Fibroblast of the aortic adventitia (primary cell): Measurements from ENCODE around the gene PEPD. TPM values are rescaled to one million over a fixed set of nuclear protein-coding genes. Genes with fewer than 3 reads are reported as not detected.

Experiments used
- DNase-seq: peaks from one replicate; pipeline ENCODE4 v3.0.0-alpha.2; 2010; ENCODE audit warnings: low read depth
- H3K4me3 ChIP-seq: 2 replicates; pipeline ENCODE4 v1.5.1; 2011; ENCODE audit warnings: low read depth, mild to moderate bottlenecking, control low read depth, low read length, moderate library complexity
- CTCF ChIP-seq: IDR thresholded peaks from 2 replicates; pipeline ENCODE4 v1.5.1; 2011; ENCODE audit warnings: mild to moderate bottlenecking, low read length, control low read depth, inconsistent platforms; ENCODE audit not compliant: insufficient read depth
- total RNA-seq: library from RNA; depleted of rRNA; stranded (reverse); fragments of >200 nt; gene quantifications from 2 replicates; pipeline ENCODE4 v1.2.3, GENCODE V29; 2012; ENCODE audit warnings: low replicate concordance

Gene PEPD
- total RNA-seq, 1 donor = 65.0 TPM

- H3K4me3 ChIP-seq = no peak overlapping the region
- DNase-seq = no peak
- TF ChIP-seq CTCF = no peak
Observed at GRCh38 chr19:33419788-33420130, 101.8 kb downstream of the PEPD start.

- DNase-seq = no peak
- no peak overlapping the region for H3K4me3 ChIP-seq
- TF ChIP-seq CTCF = no peak
Observed at GRCh38 chr19:33418871-33419787, 102.5 kb downstream of the PEPD start.

- no peak for DNase-seq
- no peak for TF ChIP-seq CTCF
Observed at GRCh38 chr19:33418461-33418860, 103.1 kb downstream of the PEPD start.

GRCh38 chr19:33417751-33418150 is 103.8 kb downstream of the PEPD start:
- no peak overlapping the region for H3K4me3 ChIP-seq
- no peak for DNase-seq
- no peak for TF ChIP-seq CTCF

More at GRCh38 chr19:33418461-33418860, 103.1 kb downstream of the PEPD start:
- H3K4me3 ChIP-seq = no peak overlapping the region

GRCh38 chr19:33416307-33417215 is 105.0 kb downstream of the PEPD start:
- DNase-seq = peak; percentile 58
- peak; percentile 65 for TF ChIP-seq CTCF
- no peak overlapping the region for H3K4me3 ChIP-seq

- H3K4me3 ChIP-seq = no peak overlapping the region
- DNase-seq = no peak
- no peak for TF ChIP-seq CTCF
Observed at GRCh38 chr19:33414667-33415605, 106.7 kb downstream of the PEPD start.
